Cardiac fibroblast (primary cell): ENCODE results near the gene CAMK2D.

Source experiments
- DNase-seq, 2 donors: peaks; one replicate each; pipeline versions ENCODE4 v3.0.0 to v3.0.0-alpha.2; 2010; ENCODE audit warnings: low read depth in 2 of 2
- H3K4me3 ChIP-seq, 2 donors: replicated peaks in 1 of 2; 1 replicate in 1 of 2; 2 replicates in 1 of 2; pipeline ENCODE4 v1.5.1; 2011; ENCODE audit warnings: low read depth in 2 of 2, low read length in 2 of 2, mild to moderate bottlenecking in 2 of 2, moderate library complexity in 1 of 2
- TF ChIP-seq, protein P1 (sequence below): IDR thresholded peaks from one replicate; pipeline ENCODE4 v1.5.1; 2011; ENCODE audit warnings: low read depth, mild to moderate bottlenecking, low read length, inconsistent platforms

CAMK2D gene

DNA sequence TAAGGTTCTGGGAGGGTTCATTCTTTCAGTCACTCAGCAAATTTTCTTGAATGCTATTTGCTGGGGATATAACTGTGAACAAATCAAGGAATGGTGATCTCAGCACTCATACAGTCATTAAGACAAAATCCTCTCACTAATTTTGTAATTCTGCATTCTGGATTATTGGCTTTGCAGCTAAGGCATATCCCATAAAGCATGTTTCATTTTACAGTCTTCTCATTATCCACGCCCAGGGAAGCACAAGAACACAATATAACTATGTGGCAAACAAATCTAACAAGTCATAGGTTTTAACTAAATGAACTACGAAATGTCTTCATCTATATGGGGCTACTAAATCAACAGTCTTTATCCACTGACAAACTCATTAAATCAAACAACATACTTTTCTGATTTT is 139.9 kb downstream of the CAMK2D start:
- no peak overlapping the region for H3K4me3 ChIP-seq
- no peak for DNase-seq
- TF ChIP-seq, protein P1, sequence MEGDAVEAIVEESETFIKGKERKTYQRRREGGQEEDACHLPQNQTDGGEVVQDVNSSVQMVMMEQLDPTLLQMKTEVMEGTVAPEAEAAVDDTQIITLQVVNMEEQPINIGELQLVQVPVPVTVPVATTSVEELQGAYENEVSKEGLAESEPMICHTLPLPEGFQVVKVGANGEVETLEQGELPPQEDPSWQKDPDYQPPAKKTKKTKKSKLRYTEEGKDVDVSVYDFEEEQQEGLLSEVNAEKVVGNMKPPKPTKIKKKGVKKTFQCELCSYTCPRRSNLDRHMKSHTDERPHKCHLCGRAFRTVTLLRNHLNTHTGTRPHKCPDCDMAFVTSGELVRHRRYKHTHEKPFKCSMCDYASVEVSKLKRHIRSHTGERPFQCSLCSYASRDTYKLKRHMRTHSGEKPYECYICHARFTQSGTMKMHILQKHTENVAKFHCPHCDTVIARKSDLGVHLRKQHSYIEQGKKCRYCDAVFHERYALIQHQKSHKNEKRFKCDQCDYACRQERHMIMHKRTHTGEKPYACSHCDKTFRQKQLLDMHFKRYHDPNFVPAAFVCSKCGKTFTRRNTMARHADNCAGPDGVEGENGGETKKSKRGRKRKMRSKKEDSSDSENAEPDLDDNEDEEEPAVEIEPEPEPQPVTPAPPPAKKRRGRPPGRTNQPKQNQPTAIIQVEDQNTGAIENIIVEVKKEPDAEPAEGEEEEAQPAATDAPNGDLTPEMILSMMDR = no peak

DNA sequence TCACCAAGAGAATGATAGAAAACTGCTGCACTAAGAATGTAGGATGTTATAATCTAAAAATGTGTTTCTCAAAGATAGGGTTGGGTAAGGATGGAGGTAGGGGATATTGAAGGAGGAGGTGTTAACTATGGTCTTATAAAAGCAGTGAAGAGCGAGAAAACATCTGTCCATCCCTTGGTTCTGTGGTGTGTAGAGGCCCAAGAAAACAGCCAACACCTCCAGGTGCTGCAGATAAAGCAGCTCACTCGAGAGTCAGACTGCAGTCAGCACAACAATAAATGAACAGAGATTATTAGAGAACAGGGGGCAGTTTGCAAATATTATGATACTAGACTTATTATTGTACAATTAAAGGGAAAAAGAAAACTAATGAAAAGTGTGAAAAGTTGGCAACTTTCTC is 141.5 kb downstream of the CAMK2D start:
- no peak overlapping the region for H3K4me3 ChIP-seq
- no peak for DNase-seq
- TF ChIP-seq, protein P1 = no peak

- H3K4me3 ChIP-seq = no peak overlapping the region
- TF ChIP-seq, protein P1 = no peak
- no peak for DNase-seq
Observed at GRCh38 chr4:113619526-113619925, 142.0 kb downstream of the CAMK2D start.

GRCh38 chr4:113618205-113618604 is 143.3 kb downstream of the CAMK2D start:
- H3K4me3 ChIP-seq = no peak overlapping the region
- peak in 1 of 2 donors; percentile 51 for DNase-seq
- TF ChIP-seq, protein P1 = no peak

DNA sequence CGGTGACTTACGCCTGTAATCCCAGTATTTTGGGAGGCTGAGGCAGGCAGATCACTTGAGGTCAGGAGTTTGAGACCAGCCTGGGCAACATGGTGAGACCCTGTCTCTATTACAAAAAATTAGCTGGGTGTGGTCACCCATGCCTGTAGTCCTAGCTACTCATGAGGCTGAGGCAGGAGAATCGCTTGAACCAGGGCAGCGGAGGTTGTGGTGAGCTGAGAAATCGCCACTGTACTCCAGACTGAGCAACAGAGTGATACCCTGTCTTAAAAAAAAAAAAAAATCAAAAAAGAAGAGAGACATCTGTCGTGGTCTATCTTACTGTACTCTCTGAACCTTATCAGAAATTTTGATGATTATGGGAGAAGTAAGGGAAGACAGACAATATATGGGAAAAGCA is 144.3 kb downstream of the CAMK2D start:
- no peak for DNase-seq
- H3K4me3 ChIP-seq = no peak overlapping the region
- TF ChIP-seq, protein P1 = no peak

DNA sequence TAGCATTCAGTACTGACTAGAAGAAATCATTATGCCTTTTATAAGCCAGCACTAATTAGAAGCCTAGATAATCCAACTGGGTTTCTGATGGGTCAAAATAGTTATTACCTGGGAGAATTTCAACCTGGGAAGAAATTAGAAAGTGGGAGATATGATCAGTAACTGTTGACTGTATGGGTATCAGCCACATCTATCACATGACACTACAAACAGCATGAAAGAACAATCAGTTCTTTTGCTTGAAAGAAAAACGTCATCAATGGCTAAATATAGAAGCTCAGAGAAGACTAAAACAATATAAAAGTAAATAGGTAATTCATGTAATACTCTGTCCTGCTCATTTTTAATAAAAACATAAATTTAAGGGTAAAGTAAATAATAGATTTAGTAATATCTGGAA is 145.1 kb downstream of the CAMK2D start:
- H3K4me3 ChIP-seq = no peak overlapping the region
- TF ChIP-seq, protein P1 = no peak
- peak in 1 of 2 donors; percentile 42 for DNase-seq

DNA sequence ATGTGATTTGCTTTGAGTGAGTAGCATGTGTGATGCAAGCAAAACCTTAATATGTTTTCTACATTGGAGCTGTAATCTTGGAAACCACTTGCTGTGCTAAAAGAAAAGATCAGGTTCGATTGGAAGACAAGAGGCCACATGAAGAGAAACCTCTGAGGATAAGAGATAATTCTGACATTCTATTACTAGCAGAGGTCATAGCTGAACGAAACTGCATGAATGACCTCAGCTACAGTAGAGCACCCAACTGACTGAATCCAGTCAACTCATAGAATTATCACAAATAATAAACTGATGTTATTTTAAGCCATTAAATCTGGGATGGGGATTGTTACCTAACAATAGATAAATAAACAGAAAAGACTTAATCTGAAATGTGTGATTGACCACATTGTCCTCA is 147.1 kb downstream of the CAMK2D start:
- DNase-seq = no peak
- TF ChIP-seq, protein P1 = no peak
- no peak overlapping the region for H3K4me3 ChIP-seq
